Measurements from ENCODE around the gene SLC7A5. TPM values are rescaled to one million over a fixed set of nuclear protein-coding genes. Genes with fewer than 3 reads are reported as not detected.
A peak's percentile ranks its signal among the peaks of the same experiment; 100 is the strongest.

Gene SLC7A5
- total RNA-seq, 4 donors from 2014 or later: 2.7 to 7.0 (median 5.7) TPM

DNA sequence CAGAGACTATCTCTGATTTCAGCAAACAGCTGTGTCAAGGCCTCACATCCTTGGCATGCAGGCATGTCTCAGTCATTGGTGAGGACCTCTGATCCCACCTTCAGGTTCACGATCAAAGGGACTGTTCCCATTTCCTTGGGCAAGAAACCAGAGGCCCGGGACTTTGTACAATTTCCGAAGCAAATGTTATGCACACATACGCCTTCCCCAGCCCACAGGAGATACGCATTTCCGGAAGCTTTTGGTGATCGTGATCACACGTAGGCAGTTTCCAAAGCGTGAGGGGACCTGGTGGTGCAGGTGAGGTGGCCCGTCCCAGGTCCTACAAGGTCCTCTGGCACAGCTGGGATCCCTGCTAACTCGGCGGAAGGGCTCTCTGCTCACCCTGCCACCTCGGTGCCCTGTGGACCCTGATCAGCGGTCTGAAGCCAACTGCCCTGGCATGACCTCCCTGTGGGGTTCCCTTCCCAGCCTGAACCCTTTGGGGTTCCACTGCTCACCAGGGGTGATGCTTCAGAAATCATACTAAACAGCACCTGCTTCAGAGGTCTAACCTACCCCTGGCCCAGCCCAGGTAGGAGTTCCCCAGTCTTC is 74.7 kb downstream of the SLC7A5 start:
- Histone ChIP-seq H3K4me1 (no peaks in the 10 kb centered on the region), H3K36me3 (no peaks in the 10 kb centered on the region), H3K4me3 (no peak overlapping the region), H3K9me3 (no peaks in the 10 kb centered on the region), H3K27ac (no peak overlapping the region), H3K27me3 (no peaks in the 10 kb centered on the region)
- no peak for DNase-seq
- 79 to 80% methylated on average over 5 to 14 of the region's 14 CpGs for WGBS, 2 donors (ENCODE audit: low coverage in 1 of 2)
- intact Hi-C loops (cut with DNase I; ENCODE audit: low total_unique reads): no loop called here
- in situ Hi-C loops (cut with MboI; ENCODE audit: low pct_ligation_motif_present in 1 of 4, low pct_unique_long_range_greater_than_20kb in 1 of 4, low sequenced_read_pairs in 3 of 4): loop anchor here in 1 of 4 donors (25.0 kb wide), 1 partner anchor 118 kb away; no protein-coding TSS in a partner anchor
- TF ChIP-seq EP300 (IDR thresholded peaks at IDR 0.05; ENCODE audit: low read depth): no peak
- TF ChIP-seq CTCF (IDR thresholded peaks at IDR 0.05): no peak
- no peak for TF ChIP-seq POLR2A (IDR thresholded peaks at IDR 0.05)
- no peak for TF ChIP-seq POLR2AphosphoS5 (IDR thresholded peaks at IDR 0.05)

GRCh38 chr16:87792205-87792565 is 77.1 kb downstream of the SLC7A5 start:
- no peak for DNase-seq
- no peak for TF ChIP-seq CTCF (IDR thresholded peaks at IDR 0.05)
- no peak for TF ChIP-seq POLR2AphosphoS5 (IDR thresholded peaks at IDR 0.05)
- no peak for TF ChIP-seq POLR2A (IDR thresholded peaks at IDR 0.05)
- TF ChIP-seq EP300 (IDR thresholded peaks at IDR 0.05; ENCODE audit: low read depth): no peak
- H3K9me3 ChIP-seq: no peaks in the 10 kb centered on the region
- peak overlapping the region in 1 of 4 donors; percentile 47 for H3K27ac ChIP-seq
- H3K27me3 ChIP-seq: no peaks in the 10 kb centered on the region
- intact Hi-C loops (cut with DNase I; ENCODE audit: low total_unique reads) (no loop called here), in situ Hi-C loops (cut with MboI; ENCODE audit: low pct_ligation_motif_present in 1 of 4, low pct_unique_long_range_greater_than_20kb in 1 of 4, low sequenced_read_pairs in 3 of 4) (loop anchor here in 1 of 4 donors (25.0 kb wide), 1 partner anchor 120 kb away; no protein-coding TSS in a partner anchor)
- 87 to 91% methylated on average over 7 of the region's 7 CpGs for WGBS, 2 donors (ENCODE audit: low coverage in 1 of 2)
- no peak overlapping the region for H3K4me3 ChIP-seq
- H3K4me1 ChIP-seq: peaks cover 0 to 3% (median 0%) of the 10 kb centered on the region in 4 donors
- no peaks in the 10 kb centered on the region for H3K36me3 ChIP-seq

GRCh38 chr16:87791295-87792204 is 77.8 kb downstream of the SLC7A5 start:
- WGBS, 2 donors (ENCODE audit: low coverage in 1 of 2): 87% methylated on average over 31 of the region's 32 CpGs; no CpG with 5 or more reads in 1 of the 2 donors
- DNase-seq: no peak
- peaks cover 0 to 3% (median 0%) of the 10 kb centered on the region in 4 donors for H3K4me1 ChIP-seq
- no peak overlapping the region for H3K4me3 ChIP-seq
- intact Hi-C loops (cut with DNase I; ENCODE audit: low total_unique reads): no loop called here
- no peaks in the 10 kb centered on the region for H3K27me3 ChIP-seq
- H3K36me3 ChIP-seq: no peaks in the 10 kb centered on the region
- no peaks in the 10 kb centered on the region for H3K9me3 ChIP-seq
- peak overlapping the region; percentile 21 to 50 (median 34) for H3K27ac ChIP-seq
- in situ Hi-C loops (cut with MboI; ENCODE audit: low pct_ligation_motif_present in 1 of 4, low pct_unique_long_range_greater_than_20kb in 1 of 4, low sequenced_read_pairs in 3 of 4): loop anchor here in 1 of 4 donors (25.0 kb wide), 1 partner anchor 121 kb away; no protein-coding TSS in a partner anchor
- TF ChIP-seq EP300 (IDR thresholded peaks at IDR 0.05; ENCODE audit: low read depth) (no peak), POLR2A (IDR thresholded peaks at IDR 0.05) (no peak), CTCF (IDR thresholded peaks at IDR 0.05) (no peak), POLR2AphosphoS5 (IDR thresholded peaks at IDR 0.05) (no peak)

Measured in transverse colon (tissue), 4 donors.